ENCODE data around the gene CKS1B. TPM values are rescaled to one million over a fixed set of nuclear protein-coding genes. Genes with fewer than 3 reads are reported as not detected.

Gene CKS1B
- total and polyA plus RNA-seq, 9 of the 15 experiments (the other 6 are each of a cell fraction or from before 2014, with no cell fraction given), result 215 to 1,103 (median 460) TPM

DNA sequence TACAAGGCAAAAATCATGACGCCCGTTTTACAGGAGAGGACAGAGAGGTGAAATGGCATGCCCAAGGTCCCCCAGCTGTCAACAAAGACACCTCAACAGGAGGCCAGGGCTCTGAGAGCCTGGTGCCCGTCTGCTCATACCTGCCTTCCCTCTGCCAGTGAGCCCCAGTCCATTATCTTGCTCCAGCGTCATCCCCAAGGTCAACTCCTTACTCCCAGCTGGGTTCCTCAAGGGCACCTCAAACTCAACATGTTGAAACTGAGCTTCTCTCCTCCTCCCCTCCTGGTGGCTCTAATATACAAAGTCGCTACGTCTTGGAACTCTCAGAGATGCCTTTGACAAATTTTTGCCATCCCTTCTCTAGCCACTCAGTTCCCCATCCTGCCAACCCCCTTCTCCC lies 21.8 kb upstream of the CKS1B start:
- Histone ChIP-seq H3K9me1 (ENCODE audit: control insufficient read depth, insufficient read depth, low read length) (no peaks in the 10 kb centered on the region), H4K20me1 (replicated peaks; ENCODE audit: control insufficient read depth, insufficient read depth, low read length) (no peaks in the 10 kb centered on the region), H3K4me3 (no peak overlapping the region), H3K79me2 (ENCODE audit: control insufficient read depth, insufficient read depth, low read length) (no peaks in the 10 kb centered on the region), H3K4me2 (ENCODE audit: insufficient read depth, low read length) (no peak overlapping the region), H3K27me3 (ENCODE audit: control insufficient read depth in 2 of 2, insufficient read depth in 2 of 2, low read length in 2 of 2) (no peaks in the 10 kb centered on the region), H3K36me3 (ENCODE audit: control insufficient read depth, insufficient read depth, low read length) (peaks cover under 1% of the 10 kb centered on the region; the same call in 2 of the 3 replicates), H3K9ac (ENCODE audit: insufficient read depth in 1 of 2, low read depth in 2 of 2, low read length in 2 of 2) (peak overlapping the region in 1 of 2 experiments; percentile 43; a peak in 1 of 4 replicates), H3K4me1 (replicated peaks in 1 of 2; ENCODE audit: control insufficient read depth in 2 of 2, insufficient read depth in 2 of 2, low read length in 2 of 2) (peaks cover 31 to 41% of the 10 kb centered on the region in 2 experiments), H3K27ac (ENCODE audit: extremely low read depth, low read depth, low read length) (no peak overlapping the region), H3K9me3 (replicated peaks; ENCODE audit: control insufficient read depth, insufficient read depth, low read depth, low read length) (no peaks in the 10 kb centered on the region), H2AFZ (ENCODE audit: low read depth, low read length) (no peak overlapping the region)
- no peak for FAIRE-seq
- POLR2A ChIA-PET, result interaction anchor here (0.6 to 1.8 kb wide), 5 partner anchors 9 to 283 kb away, joined by 3 to 7 read pairs (median 3); partner anchors contain the start of genes PYGO2 and SHC1
- 45% methylated on average over 6 of the region's 6 CpGs for WGBS (ENCODE audit: insufficient coverage, low coverage, missing lambda C conversion rate)
- TF ChIP-seq ESRRA (IDR thresholded peaks at IDR 0.05; ENCODE audit: borderline replicate concordance, low read depth) (peak; percentile 60; the same call in 1 of the 2 replicates), ZC3H11A (IDR thresholded peaks at IDR 0.05; ENCODE audit: low read depth, low read length) (no peak), ZEB2 (IDR thresholded peaks at IDR 0.05) (no peak), MYC (IDR thresholded peaks at IDR 0.05; ENCODE audit: low read depth, low read length) (no peak), MYC (CRISPR knock-in tag; IDR thresholded peaks at IDR 0.05; ENCODE audit: borderline replicate concordance, low read depth) (no peak), FIP1L1 (IDR thresholded peaks at IDR 0.05; ENCODE audit: low read depth, low read length, poor library complexity, severe bottlenecking) (no peak), ZNF263 (CRISPR knock-in tag; IDR thresholded peaks at IDR 0.05; ENCODE audit: borderline replicate concordance) (peak; percentile 40; the same call in 1 of the 2 replicates), NELFE (IDR thresholded peaks at IDR 0.05; ENCODE audit: insufficient read depth, insufficient read length) (no peak)
- TF ChIP-seq, protein P1, sequence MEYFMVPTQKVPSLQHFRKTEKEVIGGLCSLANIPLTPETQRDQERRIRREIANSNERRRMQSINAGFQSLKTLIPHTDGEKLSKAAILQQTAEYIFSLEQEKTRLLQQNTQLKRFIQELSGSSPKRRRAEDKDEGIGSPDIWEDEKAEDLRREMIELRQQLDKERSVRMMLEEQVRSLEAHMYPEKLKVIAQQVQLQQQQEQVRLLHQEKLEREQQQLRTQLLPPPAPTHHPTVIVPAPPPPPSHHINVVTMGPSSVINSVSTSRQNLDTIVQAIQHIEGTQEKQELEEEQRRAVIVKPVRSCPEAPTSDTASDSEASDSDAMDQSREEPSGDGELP (CRISPR knock-in tag; IDR thresholded peaks at IDR 0.05; ENCODE audit: borderline replicate concordance), result peak; percentile 3; the same call in 1 of the 2 replicates
- TF ChIP-seq, protein P2, sequence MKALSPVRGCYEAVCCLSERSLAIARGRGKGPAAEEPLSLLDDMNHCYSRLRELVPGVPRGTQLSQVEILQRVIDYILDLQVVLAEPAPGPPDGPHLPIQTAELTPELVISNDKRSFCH (CRISPR knock-in tag; IDR thresholded peaks at IDR 0.05), result no peak
- TF ChIP-seq, protein P2 (tag; IDR thresholded peaks at IDR 0.05), result no peak
- no peak for DNase-seq (ENCODE audit: extremely low read depth in 1 of 4, low spot score in 3 of 4)
- CTCF ChIA-PET (ENCODE audit: low intra/inter-chr PET ratio), result no interaction called here
- in situ Hi-C loops (cut with MboI) (no loop called here), intact Hi-C loops (cut with micrococcal nuclease) (no loop called here)
- no TSS peak for BruUV-seq (replicated peaks)
- ATAC-seq, result no peak
